Astrocyte (in vitro differentiated cells and primary cell): ENCODE data around the gene CCN6.

Experiments used
- CTCF ChIP-seq: IDR thresholded peaks from 2 replicates; pipeline ENCODE4 v1.5.1; 2011; ENCODE audit warnings: low read depth, mild to moderate bottlenecking, inconsistent platforms, low read length, moderate library complexity; ENCODE audit not compliant: insufficient read depth
- EZH2 ChIP-seq: IDR thresholded peaks from 2 replicates; pipeline ENCODE4 v1.6.1; 2012; ENCODE audit warnings: mild to moderate bottlenecking, low read length, inconsistent platforms; ENCODE audit not compliant: insufficient read depth

- TF ChIP-seq CTCF (no peak), EZH2 (no peak)
Observed at GRCh38 chr6:112113431-112113830, 59.5 kb downstream of the CCN6 start.
